HG02678 (cell line): ENCODE results near the gene TAS1R3.

Experiments
- ATAC-seq: cut with Tn5 transposase; IDR thresholded peaks from one replicate; pipeline ENCODE4 v1.9.1; 2021; ENCODE audit warnings: mild to moderate bottlenecking, moderate library complexity; ENCODE audit not compliant: unreplicated experiment

Gene TAS1R3

DNA sequence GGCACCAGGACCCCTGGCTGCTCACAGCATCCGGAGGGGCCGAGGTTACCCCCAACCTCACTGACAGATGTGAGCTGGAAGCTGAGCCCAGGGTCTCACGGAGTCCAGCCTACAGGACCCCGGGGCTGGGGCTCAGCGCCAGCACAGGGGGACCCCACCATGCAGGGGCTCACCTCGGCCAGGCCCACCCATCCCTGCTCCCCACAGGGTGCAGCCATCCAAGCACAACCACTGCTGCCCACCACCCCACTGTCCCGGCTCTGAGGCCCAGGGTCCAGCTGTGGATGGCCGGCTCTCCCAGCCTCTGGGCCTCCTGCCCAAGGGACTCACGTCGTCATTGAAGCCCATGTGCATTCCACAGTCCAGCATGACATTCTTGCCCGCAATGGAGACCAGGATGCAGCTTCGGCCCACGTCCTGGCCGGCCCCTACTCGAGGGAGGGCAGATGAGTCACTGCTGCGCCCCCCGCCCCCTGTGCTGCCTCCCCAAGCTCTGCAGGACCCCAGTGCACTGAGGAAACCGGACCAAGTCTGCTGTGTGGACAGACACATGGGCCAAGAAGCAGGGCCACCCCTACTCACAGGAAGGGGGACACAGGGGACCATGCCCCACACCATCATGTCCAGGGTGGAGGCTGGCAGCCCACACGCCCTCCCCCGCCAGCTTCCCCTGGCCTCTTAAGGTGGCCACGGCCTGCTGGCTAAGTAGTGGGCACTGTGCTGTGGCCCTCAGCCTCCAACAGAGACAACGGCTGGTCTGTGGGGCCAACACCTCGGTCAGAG is 10.2 kb upstream of the TAS1R3 start:
- ATAC-seq: no peak

DNA sequence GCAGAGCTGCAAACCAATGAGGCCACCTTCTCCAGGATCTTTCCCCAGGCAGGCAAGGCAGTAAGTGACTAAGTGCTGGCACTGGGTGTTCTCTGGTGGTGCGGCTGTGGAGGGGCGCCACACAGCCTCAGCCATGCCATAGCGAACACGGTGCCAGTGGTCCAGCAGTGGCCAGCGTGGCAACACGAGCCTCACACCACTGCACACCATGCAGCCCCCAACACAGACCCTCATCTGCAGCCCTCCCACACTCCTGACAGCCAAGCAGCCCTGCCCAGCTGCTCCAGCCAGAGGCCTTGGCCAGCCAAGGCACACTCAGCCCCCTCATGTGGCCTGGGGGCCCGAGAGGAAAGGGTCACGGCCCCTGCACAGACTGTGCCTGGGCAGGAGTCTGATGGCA is 9.6 kb upstream of the TAS1R3 start:
- no peak for ATAC-seq

DNA sequence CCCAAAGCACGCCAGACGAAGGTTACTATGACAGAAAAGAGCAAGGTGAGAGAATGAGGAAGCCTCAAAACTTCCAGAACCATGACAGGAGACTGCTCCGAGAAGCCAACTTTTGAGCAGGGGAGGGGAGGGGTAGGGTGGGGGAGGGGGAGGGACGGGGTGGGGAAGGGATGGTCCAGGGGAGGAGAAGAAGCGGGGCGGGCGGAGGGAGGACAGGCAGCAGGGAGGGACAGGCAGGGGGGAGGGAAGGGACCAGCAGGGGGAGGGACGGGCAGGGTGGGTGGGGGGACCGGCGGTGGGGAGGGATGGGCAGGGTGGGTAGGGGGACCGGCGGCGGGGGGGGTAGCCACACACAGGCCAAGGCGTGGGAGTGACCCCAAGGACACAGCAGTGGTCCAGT is 8.7 kb upstream of the TAS1R3 start:
- no peak for ATAC-seq

DNA sequence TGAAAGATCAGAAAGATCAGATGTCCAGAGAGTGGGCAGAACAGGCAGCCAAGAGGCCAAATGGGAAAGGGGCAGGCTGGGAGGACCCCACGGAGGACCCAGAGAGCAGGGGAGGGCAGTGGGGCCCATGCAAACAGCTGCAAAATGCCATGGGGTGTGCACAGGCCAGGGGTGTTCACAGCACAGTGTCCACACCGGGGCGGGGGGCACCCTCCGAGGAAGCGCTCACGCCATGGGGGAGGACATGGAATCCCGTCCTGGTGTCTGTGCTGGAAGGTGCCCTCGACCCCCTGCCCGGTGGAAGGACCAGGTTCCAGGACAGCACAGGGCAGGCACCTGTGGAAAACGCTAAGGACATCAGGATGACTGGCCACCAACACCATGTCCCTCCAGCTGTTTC is 8.1 kb upstream of the TAS1R3 start:
- no peak for ATAC-seq

DNA sequence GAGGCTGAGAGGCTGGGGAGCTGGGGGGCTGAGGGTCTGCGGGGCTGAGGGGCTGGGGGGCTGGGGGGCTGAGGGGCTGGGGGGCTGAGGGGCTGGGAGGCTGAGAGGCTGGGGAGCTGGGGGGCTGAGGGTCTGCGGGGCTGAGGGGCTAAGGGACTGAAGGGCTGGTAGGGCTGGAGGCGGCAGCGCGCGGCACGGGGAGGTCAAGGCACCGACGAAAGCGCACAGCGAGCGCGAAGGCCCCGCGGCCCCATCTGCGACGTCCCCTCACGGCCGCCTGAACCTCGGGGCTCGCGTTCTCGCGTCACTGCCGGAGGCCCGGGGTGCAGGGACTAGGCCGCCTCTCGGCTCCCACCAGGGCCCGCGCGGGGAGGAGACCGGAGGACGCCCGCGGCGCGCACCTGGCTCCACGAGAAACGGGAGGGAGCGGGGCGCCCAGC is 7.0 kb upstream of the TAS1R3 start:
- peak; percentile 25 for ATAC-seq

DNA sequence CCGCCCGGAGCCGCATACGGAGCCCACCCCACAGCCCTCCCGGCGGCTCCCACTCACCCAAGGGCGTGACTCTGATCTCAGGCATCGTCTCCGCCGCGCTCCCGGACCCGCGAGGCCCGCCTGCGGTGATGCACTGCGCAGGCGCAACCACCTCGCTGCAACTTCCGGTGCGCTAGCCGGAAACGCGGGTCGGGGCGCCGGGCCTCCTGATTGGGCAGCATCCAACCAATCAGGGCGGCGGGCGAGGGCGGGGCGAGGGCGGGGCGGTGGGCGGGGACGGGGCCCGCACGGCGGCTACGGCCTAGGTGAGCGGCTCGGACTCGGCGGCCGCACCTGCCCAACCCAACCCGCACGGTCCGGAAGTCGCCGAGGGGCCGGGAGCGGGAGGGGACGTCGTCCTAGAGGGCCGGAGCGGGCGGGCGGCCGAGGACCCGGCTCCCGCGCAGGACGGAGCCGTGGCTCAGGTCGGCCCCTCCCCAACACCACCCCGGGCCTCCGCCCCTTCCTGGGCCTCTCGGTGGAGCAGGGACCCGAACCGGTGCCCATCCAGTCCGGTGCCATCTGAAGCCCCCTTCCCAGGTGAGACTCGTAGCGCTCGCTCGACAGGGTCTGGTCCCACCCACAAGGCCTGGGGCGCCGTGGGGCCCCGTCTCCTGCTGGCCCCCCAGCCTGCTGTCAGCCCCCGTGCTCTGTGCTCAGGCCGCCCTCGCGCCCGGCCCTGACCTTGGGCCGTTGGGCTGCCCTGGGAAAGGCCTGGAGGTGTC is 6.4 kb upstream of the TAS1R3 start, which contains the start of the genes CPTP and INTS11:
TSS of gene CPTP (plus strand) at position 279 of the 764 bp plus-strand sequence. CDS start 2,109 bp downstream, outside the sequence.
TSS of gene INTS11 (minus strand) at position 137 of the 764 bp plus-strand sequence. CDS start at position 85, 52 bp downstream.
- peak; percentile 79 for ATAC-seq

DNA sequence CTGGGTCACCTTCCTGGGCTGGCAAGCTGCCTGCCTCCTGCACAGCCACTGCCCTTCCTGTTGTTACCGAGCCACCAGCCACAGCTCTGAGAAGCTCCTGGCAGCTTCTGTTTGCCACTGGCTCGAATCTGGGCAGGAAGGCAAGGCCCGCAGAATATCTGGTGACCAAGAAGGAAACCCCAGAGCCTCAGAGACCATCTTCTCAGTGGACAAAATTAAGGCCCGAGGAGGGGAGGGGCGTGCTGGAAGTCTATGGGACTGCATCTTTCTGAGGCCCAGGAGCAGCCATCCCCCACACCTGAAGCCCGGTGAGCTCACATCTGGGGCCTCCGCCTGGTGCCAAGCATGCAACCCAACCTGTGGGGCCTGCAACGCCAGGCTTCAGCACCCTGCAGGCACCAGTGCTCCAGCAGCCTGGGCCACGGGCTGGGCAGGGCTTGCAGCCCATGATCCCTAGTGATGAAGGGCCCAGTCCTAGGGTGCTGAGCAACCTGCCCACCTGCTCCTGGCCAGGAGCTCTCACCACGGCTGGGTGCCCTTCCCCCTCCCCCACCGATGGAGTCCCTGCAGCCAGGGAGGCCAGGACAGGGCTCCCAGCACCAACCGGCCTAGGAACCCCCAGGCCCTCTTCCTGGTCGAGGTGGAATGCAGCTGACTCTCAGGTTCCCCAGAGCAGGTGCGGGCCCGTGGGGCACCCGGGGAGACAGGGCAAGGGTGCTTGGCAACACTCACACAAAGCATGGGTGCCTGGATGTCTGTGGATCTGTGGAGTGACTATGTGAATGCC is 5.6 kb upstream of the TAS1R3 start:
- ATAC-seq: no peak

DNA sequence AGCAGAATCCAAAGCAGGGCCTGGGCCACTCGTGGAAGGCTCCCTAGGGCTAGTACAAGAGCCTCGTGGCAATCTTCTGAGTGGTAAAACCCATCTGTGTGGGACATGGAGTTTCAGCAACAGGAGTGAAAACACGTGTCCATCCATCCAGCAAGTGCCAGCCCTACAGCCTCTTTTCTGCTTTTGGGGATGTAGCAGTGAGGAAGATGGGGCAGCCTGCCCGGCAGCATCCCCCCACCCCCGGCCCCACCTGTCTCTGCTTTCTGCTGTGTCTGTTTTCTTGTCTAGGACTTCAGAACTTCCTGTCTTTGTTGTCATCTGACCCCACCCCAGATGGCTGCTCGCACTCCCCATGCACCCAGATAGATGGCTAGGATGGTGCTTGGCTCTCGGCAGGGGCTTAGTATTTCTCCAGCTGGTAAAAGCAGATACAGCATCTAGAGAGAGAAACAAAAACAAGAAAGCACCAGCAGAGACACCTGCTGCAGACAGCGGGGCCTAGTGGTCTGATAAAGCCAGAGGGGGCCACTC is 4.9 kb upstream of the TAS1R3 start:
- no peak for ATAC-seq

DNA sequence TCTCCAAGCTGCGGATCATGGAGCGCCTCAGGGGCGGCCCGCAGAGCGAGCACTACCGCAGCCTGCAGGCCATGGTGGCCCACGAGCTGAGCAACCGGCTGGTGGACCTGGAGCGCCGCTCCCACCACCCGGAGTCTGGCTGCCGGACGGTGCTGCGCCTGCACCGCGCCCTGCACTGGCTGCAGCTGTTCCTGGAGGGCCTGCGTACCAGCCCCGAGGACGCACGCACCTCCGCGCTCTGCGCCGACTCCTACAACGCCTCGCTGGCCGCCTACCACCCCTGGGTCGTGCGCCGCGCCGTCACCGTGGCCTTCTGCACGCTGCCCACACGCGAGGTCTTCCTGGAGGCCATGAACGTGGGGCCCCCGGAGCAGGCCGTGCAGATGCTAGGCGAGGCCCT is 3.8 kb upstream of the TAS1R3 start:
- no peak for ATAC-seq

DNA sequence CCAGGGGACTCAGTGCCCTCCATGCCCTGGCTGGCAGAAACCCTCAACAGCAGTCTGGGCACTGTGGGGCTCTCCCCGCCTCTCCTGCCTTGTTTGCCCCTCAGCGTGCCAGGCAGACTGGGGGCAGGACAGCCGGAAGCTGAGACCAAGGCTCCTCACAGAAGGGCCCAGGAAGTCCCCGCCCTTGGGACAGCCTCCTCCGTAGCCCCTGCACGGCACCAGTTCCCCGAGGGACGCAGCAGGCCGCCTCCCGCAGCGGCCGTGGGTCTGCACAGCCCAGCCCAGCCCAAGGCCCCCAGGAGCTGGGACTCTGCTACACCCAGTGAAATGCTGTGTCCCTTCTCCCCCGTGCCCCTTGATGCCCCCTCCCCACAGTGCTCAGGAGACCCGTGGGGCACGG is 2.8 kb upstream of the TAS1R3 start:
- no peak for ATAC-seq

DNA sequence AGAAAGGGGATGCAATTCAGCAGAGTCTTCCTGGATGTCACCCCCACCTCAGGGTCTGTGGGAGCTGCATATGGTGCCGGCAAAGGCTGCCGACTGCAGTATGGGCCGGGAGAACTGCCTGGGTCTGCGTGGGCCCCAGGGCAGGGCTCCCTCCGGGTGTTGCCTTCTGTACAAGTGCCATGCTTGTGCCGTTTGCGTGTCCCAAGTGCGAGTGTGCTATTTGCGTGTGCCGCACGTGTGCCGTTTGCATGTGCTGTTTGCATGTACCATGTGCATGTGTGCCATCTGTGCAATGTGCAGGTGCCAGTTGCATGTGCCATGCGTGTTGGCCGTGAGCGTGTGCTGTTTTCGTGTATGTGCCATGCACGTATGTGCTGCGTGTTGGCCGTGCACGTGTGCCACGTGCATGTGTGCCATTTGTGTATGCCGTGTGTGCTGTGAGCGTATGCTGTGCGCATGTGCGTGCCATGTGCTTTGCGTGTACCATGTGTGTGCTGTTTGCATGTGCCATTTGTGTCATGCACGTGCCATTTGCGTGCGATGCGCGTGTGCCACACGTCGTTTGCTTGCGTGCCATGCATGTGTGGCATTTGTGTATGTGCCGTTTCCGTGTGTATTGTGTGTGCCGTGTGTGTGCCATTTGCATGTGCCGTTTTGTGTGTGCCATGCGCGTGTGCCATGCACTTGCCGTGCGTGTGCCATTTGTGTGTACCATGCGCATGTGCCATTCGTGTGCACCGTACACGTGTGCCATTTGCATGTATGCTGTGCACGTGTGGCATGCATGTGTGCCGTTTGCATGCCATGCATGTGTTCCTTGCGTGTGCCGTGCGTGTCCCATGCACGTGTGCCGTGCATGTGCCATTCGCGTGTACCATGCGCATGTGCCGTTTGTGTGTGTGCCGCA is 1.5 kb upstream of the TAS1R3 start:
- no peak for ATAC-seq

DNA sequence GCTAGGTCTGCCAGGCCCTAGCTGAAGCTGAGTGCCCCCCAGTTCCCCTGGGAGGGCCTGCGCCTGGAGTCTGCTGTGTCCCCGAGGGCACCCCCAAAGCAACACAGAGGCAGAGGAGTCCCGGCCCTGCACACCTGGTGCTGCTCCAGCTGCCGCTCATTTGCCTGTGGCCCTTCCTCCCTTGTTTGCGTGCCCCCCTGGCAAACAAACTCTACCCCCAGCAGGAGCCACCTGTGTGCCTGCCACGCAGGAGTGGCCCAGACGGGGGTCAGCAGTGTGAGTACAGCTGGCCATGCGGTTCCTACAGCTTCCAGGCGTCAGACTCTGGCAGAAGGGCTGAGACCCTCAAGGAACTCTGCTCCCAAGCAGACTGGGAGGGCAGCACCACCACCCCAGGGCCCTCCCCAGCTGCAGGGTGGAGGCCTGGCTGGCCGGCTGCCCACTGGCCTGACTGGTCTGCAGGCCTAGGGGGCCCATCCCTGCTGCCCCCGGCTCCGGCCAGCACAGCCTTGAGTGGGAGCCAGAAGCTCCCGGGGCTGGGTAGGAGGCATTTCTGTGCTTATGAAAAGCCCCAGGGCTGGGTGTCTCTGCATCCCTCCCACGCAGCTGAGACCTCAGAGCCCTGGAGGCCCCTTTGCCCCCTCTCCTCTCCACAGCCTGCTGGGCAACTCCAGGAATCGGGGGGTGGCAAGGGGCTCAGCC is 563 bp upstream of the TAS1R3 start:
- no peak for ATAC-seq

DNA sequence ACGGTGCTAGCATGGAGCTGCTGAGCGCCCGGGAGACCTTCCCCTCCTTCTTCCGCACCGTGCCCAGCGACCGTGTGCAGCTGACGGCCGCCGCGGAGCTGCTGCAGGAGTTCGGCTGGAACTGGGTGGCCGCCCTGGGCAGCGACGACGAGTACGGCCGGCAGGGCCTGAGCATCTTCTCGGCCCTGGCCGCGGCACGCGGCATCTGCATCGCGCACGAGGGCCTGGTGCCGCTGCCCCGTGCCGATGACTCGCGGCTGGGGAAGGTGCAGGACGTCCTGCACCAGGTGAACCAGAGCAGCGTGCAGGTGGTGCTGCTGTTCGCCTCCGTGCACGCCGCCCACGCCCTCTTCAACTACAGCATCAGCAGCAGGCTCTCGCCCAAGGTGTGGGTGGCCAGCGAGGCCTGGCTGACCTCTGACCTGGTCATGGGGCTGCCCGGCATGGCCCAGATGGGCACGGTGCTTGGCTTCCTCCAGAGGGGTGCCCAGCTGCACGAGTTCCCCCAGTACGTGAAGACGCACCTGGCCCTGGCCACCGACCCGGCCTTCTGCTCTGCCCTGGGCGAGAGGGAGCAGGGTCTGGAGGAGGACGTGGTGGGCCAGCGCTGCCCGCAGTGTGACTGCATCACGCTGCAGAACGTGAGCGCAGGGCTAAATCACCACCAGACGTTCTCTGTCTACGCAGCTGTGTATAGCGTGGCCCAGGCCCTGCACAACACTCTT is 1.1 kb downstream of the TAS1R3 start:
- no peak for ATAC-seq

DNA sequence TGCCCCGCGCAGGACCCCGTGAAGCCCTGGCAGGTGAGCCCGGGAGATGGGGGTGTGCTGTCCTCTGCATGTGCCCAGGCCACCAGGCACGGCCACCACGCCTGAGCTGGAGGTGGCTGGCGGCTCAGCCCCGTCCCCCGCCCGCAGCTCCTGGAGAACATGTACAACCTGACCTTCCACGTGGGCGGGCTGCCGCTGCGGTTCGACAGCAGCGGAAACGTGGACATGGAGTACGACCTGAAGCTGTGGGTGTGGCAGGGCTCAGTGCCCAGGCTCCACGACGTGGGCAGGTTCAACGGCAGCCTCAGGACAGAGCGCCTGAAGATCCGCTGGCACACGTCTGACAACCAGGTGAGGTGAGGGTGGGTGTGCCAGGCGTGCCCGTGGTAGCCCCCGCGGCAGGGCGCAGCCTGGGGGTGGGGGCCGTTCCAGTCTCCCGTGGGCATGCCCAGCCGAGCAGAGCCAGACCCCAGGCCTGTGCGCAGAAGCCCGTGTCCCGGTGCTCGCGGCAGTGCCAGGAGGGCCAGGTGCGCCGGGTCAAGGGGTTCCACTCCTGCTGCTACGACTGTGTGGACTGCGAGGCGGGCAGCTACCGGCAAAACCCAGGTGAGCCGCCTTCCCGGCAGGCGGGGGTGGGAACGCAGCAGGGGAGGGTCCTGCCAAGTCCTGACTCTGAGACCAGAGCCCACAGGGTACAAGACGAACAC is 1.8 kb downstream of the TAS1R3 start:
- no peak for ATAC-seq

DNA sequence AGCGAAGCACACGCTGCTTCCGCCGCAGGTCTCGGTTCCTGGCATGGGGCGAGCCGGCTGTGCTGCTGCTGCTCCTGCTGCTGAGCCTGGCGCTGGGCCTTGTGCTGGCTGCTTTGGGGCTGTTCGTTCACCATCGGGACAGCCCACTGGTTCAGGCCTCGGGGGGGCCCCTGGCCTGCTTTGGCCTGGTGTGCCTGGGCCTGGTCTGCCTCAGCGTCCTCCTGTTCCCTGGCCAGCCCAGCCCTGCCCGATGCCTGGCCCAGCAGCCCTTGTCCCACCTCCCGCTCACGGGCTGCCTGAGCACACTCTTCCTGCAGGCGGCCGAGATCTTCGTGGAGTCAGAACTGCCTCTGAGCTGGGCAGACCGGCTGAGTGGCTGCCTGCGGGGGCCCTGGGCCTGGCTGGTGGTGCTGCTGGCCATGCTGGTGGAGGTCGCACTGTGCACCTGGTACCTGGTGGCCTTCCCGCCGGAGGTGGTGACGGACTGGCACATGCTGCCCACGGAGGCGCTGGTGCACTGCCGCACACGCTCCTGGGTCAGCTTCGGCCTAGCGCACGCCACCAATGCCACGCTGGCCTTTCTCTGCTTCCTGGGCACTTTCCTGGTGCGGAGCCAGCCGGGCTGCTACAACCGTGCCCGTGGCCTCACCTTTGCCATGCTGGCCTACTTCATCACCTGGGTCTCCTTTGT is 2.6 kb downstream of the TAS1R3 start:
- no peak for ATAC-seq

DNA sequence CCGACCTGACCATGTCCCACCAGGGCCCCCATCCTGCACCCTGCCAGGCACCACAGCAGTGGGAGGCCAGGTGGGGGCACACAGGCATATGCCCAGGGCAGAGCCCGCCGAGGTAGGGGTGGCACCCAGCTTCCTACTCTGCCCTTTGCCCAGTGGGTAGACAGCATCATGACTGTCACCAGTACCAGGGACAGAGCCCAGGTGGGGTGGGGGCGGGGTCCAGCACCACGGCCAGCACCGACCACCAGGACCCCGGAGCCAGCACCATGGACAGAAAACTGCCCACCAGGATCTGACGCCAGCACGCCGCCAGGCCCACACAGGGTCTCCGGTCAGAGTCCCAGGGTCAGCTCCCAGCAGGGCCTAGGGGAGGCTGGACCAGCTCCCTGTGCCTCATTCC is 3.8 kb downstream of the TAS1R3 start:
- no peak for ATAC-seq

DNA sequence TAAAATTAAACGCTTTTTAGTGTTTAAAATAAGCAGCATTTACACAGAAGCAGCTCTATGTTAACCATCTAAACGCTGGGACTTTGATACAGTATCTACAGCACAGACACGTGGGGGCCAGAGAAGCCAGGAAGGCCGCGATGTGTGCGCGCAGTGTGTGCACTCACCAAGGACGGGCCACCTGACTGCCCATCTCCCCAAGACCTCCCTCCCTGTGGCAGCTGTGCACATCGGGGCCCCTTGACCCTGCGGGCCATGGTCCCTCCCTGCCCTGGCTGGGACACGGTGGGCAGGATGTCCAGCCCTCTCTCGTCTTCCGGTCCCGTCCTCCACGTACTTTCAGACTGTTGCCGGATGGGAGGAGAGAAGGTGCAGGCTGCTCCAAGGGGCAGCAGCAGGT is 4.2 kb downstream of the TAS1R3 start:
- no peak for ATAC-seq
